HepG2 (cell line): Measurements from ENCODE around the gene AHCTF1. TPM values are rescaled to one million over a fixed set of nuclear protein-coding genes. Genes with fewer than 3 reads are reported as not detected.

ENCODE experiments used
- ATAC-seq: fragments of 200-7000 bp; cut with Tn5 transposase; 3 replicates; pipeline ENCODE4 v1.9.1; 2020; ENCODE audit warnings: mild to moderate bottlenecking, moderate library complexity
- BruUV-seq: library from RNA; stranded (reverse); fragments of 400-500 nt; replicated peaks from 2 replicates; lab custom pipeline; 2021; lab: Mats Ljungman, UMichigan
- CTCF ChIA-PET: fragments of 300-600 bp; formaldehyde crosslinking; extraction: SDS; loops from one replicate; lab custom pipeline; 2021; ENCODE audit warnings: low total read pairs, inconsistent platforms, low intra/inter-chr PET ratio; lab: Yijun Ruan, JAX
- POLR2A ChIA-PET: fragments of 350-600 bp; sonication (Branson Sonifier 250); formaldehyde crosslinking; loops from one replicate; lab custom pipeline; 2020; ENCODE audit warnings: antibody characterized with exemption, inconsistent platforms; lab: Yijun Ruan, JAX
- DNase-seq: peaks from one replicate; pipeline ENCODE4 v3.0.0-alpha.2; 2015; ENCODE audit warnings: low spot score
- FAIRE-seq: peaks from 3 replicates; lab custom pipeline; 2011; peaks lifted over from hg19 to GRCh38; lab: Jason Lieb, UNC
- H2AFZ ChIP-seq: one replicate; pipeline ENCODE4 v1.6.1; 2011; ENCODE audit warnings: low read length, inconsistent platforms
- H3K27ac ChIP-seq: fragments of 300-600 bp; 3 replicates; pipeline ENCODE4 v1.8.0; 2011; ENCODE audit warnings: mixed run types, mild to moderate bottlenecking, mixed read lengths, low read length, inconsistent platforms; ENCODE audit not compliant: insufficient read depth; ENCODE audit errors: extremely low read length
- H3K27me3 ChIP-seq, 2 experiments: fragments of 200-600 bp in 1 of 2; 2 replicates in 1 of 2; 3 replicates in 1 of 2; pipeline versions ENCODE4 v1.6.0 to v1.8.0; 2011; ENCODE audit warnings: low read length in 2 of 2, mild to moderate bottlenecking in 2 of 2, moderate library complexity in 2 of 2, inconsistent platforms in 1 of 2; ENCODE audit not compliant: insufficient read depth in 2 of 2, control insufficient read depth in 1 of 2
- H3K36me3 ChIP-seq, 2 experiments: fragments of 200-600 bp in 1 of 2; replicated peaks in 1 of 2; 2 replicates in 1 of 2; 3 replicates in 1 of 2; pipeline versions ENCODE4 v1.5.1 to v1.8.0; 2011; ENCODE audit warnings: low read length in 2 of 2, inconsistent platforms in 1 of 2; ENCODE audit not compliant: insufficient read depth in 2 of 2, control insufficient read depth in 1 of 2
- H3K4me1 ChIP-seq: 2 replicates; pipeline ENCODE4 v1.5.1; 2012; ENCODE audit warnings: low read length, inconsistent platforms; ENCODE audit not compliant: insufficient read depth
- H3K4me2 ChIP-seq: 2 replicates; pipeline ENCODE4 v1.6.0; 2011; ENCODE audit warnings: low read depth, low read length, inconsistent platforms
- H3K4me3 ChIP-seq, 3 experiments: fragments of 200-600 bp in 1 of 3; sonication (generic), shearing (Covaris generic) in 1 of 3; replicated peaks in 1 of 3; 2 replicates each; pipeline ENCODE4 v1.5.1; 2011 to 2016; ENCODE audit warnings: low read length in 3 of 3, inconsistent platforms in 2 of 3, low read depth in 2 of 3, mild to moderate bottlenecking in 2 of 3, control low read depth in 1 of 3, mixed read lengths in 1 of 3; ENCODE audit not compliant: insufficient read depth in 1 of 3
- H3K79me2 ChIP-seq: one replicate; pipeline ENCODE4 v1.6.1; 2011; ENCODE audit warnings: low read length, inconsistent platforms; ENCODE audit not compliant: insufficient read depth
- H3K9ac ChIP-seq: 2 replicates; pipeline ENCODE4 v1.6.0; 2011; ENCODE audit warnings: mild to moderate bottlenecking, low read depth, low read length, inconsistent platforms; ENCODE audit not compliant: insufficient read depth
- H3K9me3 ChIP-seq: 2 replicates; pipeline ENCODE4 v1.5.1; 2012; ENCODE audit warnings: mild to moderate bottlenecking, low read length
- H4K20me1 ChIP-seq: 2 replicates; pipeline ENCODE4 v1.6.0; 2011; ENCODE audit warnings: inconsistent platforms, mild to moderate bottlenecking, low read length, moderate library complexity; ENCODE audit not compliant: insufficient read depth
- ATF4 ChIP-seq, 2 experiments: fragments of 450-650 bp in 1 of 2; sonication (generic) in 1 of 2; formaldehyde crosslinking; IDR thresholded peaks; 2 replicates each; pipeline versions ENCODE4 v1.5.0 to v1.8.0; 2020 to 2022; ENCODE audit warnings: mild to moderate bottlenecking in 1 of 2, missing genetic modification reagents in 1 of 2
- FOXP1 ChIP-seq, 2 experiments: fragments of 450-650 bp in 1 of 2; IDR thresholded peaks; 2 replicates each; pipeline ENCODE4 v1.6.1; 2017 to 2018; ENCODE audit warnings: antibody characterized with exemption in 1 of 2
- GATAD2A ChIP-seq: IDR thresholded peaks from 2 replicates; pipeline ENCODE4 v1.6.1; 2016
- HINFP ChIP-seq: sonication (generic); formaldehyde crosslinking; IDR thresholded peaks from 2 replicates; pipeline ENCODE4 v1.4.0; 2020; ENCODE audit warnings: low read depth, mild to moderate bottlenecking, missing genetic modification reagents
- KDM5A ChIP-seq: fragments of 200-600 bp; sonication (generic); IDR thresholded peaks from 2 replicates; pipeline ENCODE4 v1.7.0; 2018; ENCODE audit warnings: antibody characterized with exemption, mild to moderate bottlenecking, low read length, borderline replicate concordance
- KDM6A ChIP-seq: IDR thresholded peaks from 2 replicates; pipeline ENCODE4 v1.6.1; 2016; ENCODE audit warnings: low read depth
- MAFK ChIP-seq, 2 experiments: IDR thresholded peaks in 1 of 2; conservative IDR thresholded peaks in 1 of 2; 2 replicates each; pipeline ENCODE4 v1.6.1; 2011; ENCODE audit warnings: improper control_type of control experiment in 2 of 2, low read length in 2 of 2
- MATR3 ChIP-seq: sonication (generic); formaldehyde crosslinking; IDR thresholded peaks from 2 replicates; pipeline ENCODE4 v1.4.0; 2020; ENCODE audit warnings: missing genetic modification reagents
- MED1 ChIP-seq: sonication (generic); formaldehyde crosslinking; IDR thresholded peaks from 2 replicates; pipeline ENCODE4 v1.4.0; 2020; ENCODE audit warnings: missing genetic modification reagents
- PHF8 ChIP-seq: sonication (generic); formaldehyde crosslinking; IDR thresholded peaks from 2 replicates; pipeline ENCODE4 v1.5.0; 2020; ENCODE audit warnings: missing genetic modification reagents
- SNAPC2 ChIP-seq: sonication (generic); formaldehyde crosslinking; IDR thresholded peaks from 2 replicates; pipeline ENCODE4 v1.8.1; 2022; ENCODE audit warnings: mild to moderate bottlenecking, missing genetic modification reagents
- ZMYM3 ChIP-seq: sonication (generic); formaldehyde crosslinking; IDR thresholded peaks from 2 replicates; pipeline ENCODE4 v1.5.1; 2020; ENCODE audit warnings: mild to moderate bottlenecking, missing genetic modification reagents
- ZNF12 ChIP-seq: sonication (generic); formaldehyde crosslinking; IDR thresholded peaks from 2 replicates; pipeline ENCODE4 v1.5.0; 2020; ENCODE audit warnings: missing genetic modification reagents
- ZNF18 ChIP-seq: sonication (generic); formaldehyde crosslinking; IDR thresholded peaks from 2 replicates; pipeline ENCODE4 v1.8.0; 2022; ENCODE audit warnings: mild to moderate bottlenecking, missing genetic modification reagents; ENCODE audit not compliant: insufficient replicate concordance
- ZNF7 ChIP-seq: IDR thresholded peaks from 2 replicates; pipeline ENCODE4 v1.6.1; 2016; ENCODE audit warnings: missing biosample characterization, missing genetic modification reagents
- ZNF770 ChIP-seq: sonication (generic); formaldehyde crosslinking; IDR thresholded peaks from 2 replicates; pipeline ENCODE4 v1.5.0; 2020; ENCODE audit warnings: mild to moderate bottlenecking, missing genetic modification reagents
- WGBS: methylation state at CpG from one replicate; pipeline ENCODE4 v1.1.6; 2017; ENCODE audit warnings: low lambda C conversion rate; 5-methylcytosine and 5-hydroxymethylcytosine counted together
- in situ Hi-C: cut with HindIII; loops from 2 replicates; pipeline ENCODE4 v1.10.0; 2017; ENCODE audit warnings: low pct_unique_long_range_greater_than_20kb; ENCODE audit not compliant: extremely low pct_ligation_motif_present
- intact Hi-C: fragments of 100-400 bp; cut with micrococcal nuclease; formaldehyde crosslinking; loops from one replicate; pipeline ENCODE4 v1.10.0; 2022; ENCODE audit not compliant: unreplicated experiment
- polyA plus RNA-seq, 8 experiments: library from polyadenylated mRNA; depleted of rRNA in 3 of 8; stranded (reverse) in 7 of 8; unstranded in 1 of 8; fragments of >200 nt; fragmentation: Illumina TruSeq in 4 of 8; extraction: Trizol in 4 of 8; gene quantifications; 2 replicates each; pipeline versions ENCODE4 v1.2.1 to v1.2.3, GENCODE V29; 2011 to 2016; ENCODE audit warnings: low read depth in 4 of 8, missing spikeins in 1 of 8, mixed read lengths in 1 of 8; ENCODE audit not compliant: insufficient read depth in 1 of 8
- total RNA-seq, 5 experiments: library from RNA; depleted of rRNA; stranded (reverse); fragments of >200 nt; fragmentation: Illumina TruSeq; extraction: Trizol; gene quantifications; 2 replicates each; pipeline ENCODE4 v1.2.3, GENCODE V29; 2016; ENCODE audit warnings: low read depth in 1 of 5

The AHCTF1 gene
- total and polyA plus RNA-seq, 2 of the 13 experiments (the other 11 are each of a cell fraction or from before 2014, with no cell fraction given): 16.6 to 45.9 TPM

GRCh38 chr1:246805135-246805716 lies 126.5 kb downstream of the AHCTF1 start (continued):
- TF ChIP-seq ATF4 (CRISPR knock-in tag; IDR thresholded peaks at IDR 0.05): peak in 1 of 2 experiments; percentile 60; a peak in 2 of 4 replicates
- TF ChIP-seq MED1 (CRISPR knock-in tag): 0 out of 2 replicates have a peak, but pooled peaks have one; percentile 17
- peak; percentile 99 for TF ChIP-seq ZNF770 (CRISPR knock-in tag)
- TF ChIP-seq GATAD2A (CRISPR knock-in tag): peak; percentile 43
- TF ChIP-seq FOXP1 (IDR thresholded peaks at IDR 0.05): 0 out of 2 replicates have a peak, but pooled peaks have one; percentile 22
- peak; percentile 48; the same call in 1 of the 2 replicates for TF ChIP-seq FOXP1 (CRISPR knock-in tag; IDR thresholded peaks at IDR 0.05)
- no peak for TF ChIP-seq ZNF7 (CRISPR knock-in tag)
- TF ChIP-seq PHF8 (CRISPR knock-in tag): no peak
- TF ChIP-seq ZMYM3: peak; percentile 65; the same call in 1 of the 2 replicates
- peak; percentile 79 to 80 for TF ChIP-seq MAFK (conservative IDR thresholded peaks at IDR 0.05 in 1 of 2, IDR thresholded peaks at IDR 0.05 in 1 of 2; ENCODE audit: low read length in 2 of 2)

GRCh38 chr1:246803883-246804282 lies 127.9 kb downstream of the AHCTF1 start:
- no peak for ATAC-seq
- no peak overlapping the region for H3K4me3 ChIP-seq
- intact Hi-C loops: no loop called here
- ChIA-PET POLR2A (no interaction called here), CTCF (no interaction called here)
- no peaks in the 10 kb centered on the region; the same call in 1 of the 2 replicates for H4K20me1 ChIP-seq
- peaks cover 2 to 12% of the 10 kb centered on the region in 2 experiments; a peak in 2 of 5 replicates for H3K27me3 ChIP-seq
- FAIRE-seq: no peak
- H3K27ac ChIP-seq: no peak overlapping the region
- H3K36me3 ChIP-seq: no peaks in the 10 kb centered on the region
- no peaks in the 10 kb centered on the region for H3K79me2 ChIP-seq
- no TSS peak for BruUV-seq
- 86% methylated on average over 5 of the region's 5 CpGs for WGBS
- in situ Hi-C loops: no loop called here
- H3K4me2 ChIP-seq: no peak overlapping the region
- H3K9me3 ChIP-seq: no peaks in the 10 kb centered on the region
- no peak for DNase-seq
- H3K9ac ChIP-seq: no peak overlapping the region
- H3K4me1 ChIP-seq: peaks cover 49% of the 10 kb centered on the region
- H2AFZ ChIP-seq: no peak overlapping the region
- no peak for TF ChIP-seq ZNF12 (CRISPR knock-in tag)
- no peak for TF ChIP-seq SNAPC2
- TF ChIP-seq ZNF18 (CRISPR knock-in tag): no peak
- no peak for TF ChIP-seq KDM5A
- no peak for TF ChIP-seq MATR3 (CRISPR knock-in tag)
- TF ChIP-seq HINFP (CRISPR knock-in tag): no peak
- TF ChIP-seq KDM6A (CRISPR knock-in tag): no peak
